Esophagus squamous epithelium (tissue), 4 donors: ENCODE results near the gene GGCT.

Source experiments
- CTCF ChIP-seq, 6 experiments: fragments of 450-650 bp in 4 of 6; fragments of 200-600 bp in 2 of 6; sonication (generic) in 2 of 6; IDR thresholded peaks; one replicate each; pipeline ENCODE4 v1.5.1; 2016 to 2019; ENCODE audit warnings: antibody characterized with exemption in 6 of 6, mild to moderate bottlenecking in 4 of 6, moderate library complexity in 4 of 6
- POLR2A ChIP-seq, 4 donors: fragments of 450-650 bp; IDR thresholded peaks; one replicate each; pipeline ENCODE4 v1.6.1; 2017; ENCODE audit warnings: antibody characterized with exemption in 4 of 4, mild to moderate bottlenecking in 4 of 4, moderate library complexity in 3 of 4

GRCh38 chr7:30462179-30462578 is 42.5 kb downstream of the GGCT start:
- TF ChIP-seq CTCF (IDR thresholded peaks at IDR 0.05): no peak
- TF ChIP-seq POLR2A (IDR thresholded peaks at IDR 0.05): no peak
